ENCODE data around the gene OR2V2.
A peak's percentile ranks its signal among the peaks of the same experiment; 100 is the strongest.

Gene OR2V2

DNA sequence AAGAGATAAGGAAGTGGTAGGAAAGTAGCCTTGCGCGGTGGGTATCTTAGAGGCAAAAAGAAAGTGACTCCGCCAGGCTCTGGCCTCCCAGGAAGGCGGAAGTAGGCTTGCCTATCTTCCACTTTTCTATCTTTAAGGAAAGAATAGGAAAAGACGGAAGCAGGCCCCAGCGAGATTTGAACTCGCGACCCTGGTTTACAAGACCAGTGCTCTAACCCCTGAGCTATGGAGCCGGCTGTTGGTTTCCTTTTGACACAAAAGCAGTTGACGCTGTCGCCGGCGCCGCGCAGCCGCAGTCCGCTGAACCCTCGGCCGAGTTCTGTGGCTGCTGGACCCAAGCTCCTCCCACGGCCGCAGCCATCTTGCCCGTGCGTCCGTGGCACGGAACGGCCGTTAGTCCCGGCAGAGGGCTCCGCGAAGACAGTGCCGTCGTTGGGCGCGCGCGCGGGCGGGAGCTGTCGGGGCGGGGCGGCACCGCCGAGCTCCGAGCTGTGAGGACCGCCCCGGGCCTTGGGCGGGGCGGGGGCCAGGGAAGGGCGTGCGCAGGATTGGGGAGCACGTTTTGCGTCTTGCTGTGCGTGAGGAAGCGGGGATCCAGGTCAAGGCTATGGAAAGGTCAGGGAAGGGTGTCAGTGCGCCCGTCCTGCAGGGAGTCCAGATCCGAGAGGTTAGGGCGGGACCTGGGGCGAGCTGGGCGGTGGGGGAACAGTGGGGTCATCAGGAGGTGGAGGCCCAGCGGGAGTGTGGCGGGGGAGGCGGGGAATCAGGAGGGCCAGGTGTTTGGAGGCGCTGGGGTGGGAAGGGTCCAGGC is 44.3 kb downstream of the OR2V2 start:
- peak; percentile 97 for DNase-seq

GRCh38 chr5:181192337-181193046 is 45.1 kb downstream of the OR2V2 start:
- no peak for DNase-seq

GRCh38 chr5:181193656-181194055 is 46.3 kb downstream of the OR2V2 start:
- DNase-seq, result no peak

- DNase-seq, result no peak
Measured at GRCh38 chr5:181194489-181195248, 47.3 kb downstream of the OR2V2 start.

GRCh38 chr5:181195249-181195761 is 47.9 kb downstream of the OR2V2 start:
- DNase-seq, result no peak

GRCh38 chr5:181197326-181197951 is 50.1 kb downstream of the OR2V2 start:
- DNase-seq, result no peak

DNA sequence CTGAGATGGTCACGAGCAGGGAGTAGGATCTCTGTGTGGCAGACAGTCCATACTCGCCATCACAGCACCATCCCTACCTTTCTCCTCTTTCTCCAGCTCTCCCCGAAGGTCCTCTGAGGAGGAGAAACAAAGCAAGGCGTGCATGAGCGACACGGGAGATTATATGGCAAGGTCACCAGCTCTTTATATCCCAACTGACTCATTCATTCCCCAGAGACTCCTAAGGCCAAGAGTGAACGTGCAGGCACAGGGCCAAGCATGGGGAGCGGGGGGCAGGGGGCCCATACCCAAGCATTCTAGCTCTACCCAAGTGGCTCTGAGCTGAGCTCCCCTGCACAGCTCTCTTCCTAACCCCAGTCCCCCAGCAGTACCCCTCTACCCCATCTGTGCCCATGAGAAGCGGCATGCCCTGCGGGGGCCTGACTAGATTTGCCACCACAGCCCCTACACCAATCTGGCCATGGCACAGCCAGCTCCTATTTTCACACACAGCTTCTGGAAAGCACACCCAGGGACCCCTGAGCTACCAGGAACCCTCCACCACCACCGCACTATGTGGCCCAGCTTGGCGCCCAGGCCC is 50.8 kb downstream of the OR2V2 start:
- DNase-seq, result no peak

DNA sequence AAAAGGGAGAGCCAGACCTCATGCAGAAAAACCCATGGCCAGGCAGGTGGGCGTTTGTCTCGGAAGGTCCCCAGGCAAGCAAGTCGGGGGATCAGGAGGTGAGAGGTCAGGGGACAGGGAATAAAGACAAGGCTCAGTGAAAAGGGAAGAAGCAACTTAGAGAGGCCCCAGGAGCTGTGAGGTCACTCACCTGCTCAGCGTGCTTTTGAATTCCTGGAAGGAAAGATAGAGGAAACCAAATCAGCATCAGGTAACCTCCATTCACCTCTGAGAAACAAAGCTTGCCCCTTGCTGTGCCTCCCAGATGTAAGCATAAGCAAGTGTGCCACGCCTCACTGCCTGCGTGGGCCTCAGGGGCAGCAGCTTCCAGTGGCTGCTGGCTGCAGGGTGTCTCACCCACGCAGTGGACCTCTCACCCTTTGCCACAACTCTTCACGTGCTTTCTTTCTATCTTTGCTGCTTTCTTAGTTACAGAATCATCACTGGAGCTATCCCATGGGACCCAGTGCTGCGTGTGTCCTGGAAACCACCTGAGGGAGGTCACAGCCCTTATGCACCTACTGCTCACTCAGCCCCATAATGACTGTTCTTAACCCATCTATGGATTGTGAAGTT is 51.6 kb downstream of the OR2V2 start:
- DNase-seq, result no peak

DNA sequence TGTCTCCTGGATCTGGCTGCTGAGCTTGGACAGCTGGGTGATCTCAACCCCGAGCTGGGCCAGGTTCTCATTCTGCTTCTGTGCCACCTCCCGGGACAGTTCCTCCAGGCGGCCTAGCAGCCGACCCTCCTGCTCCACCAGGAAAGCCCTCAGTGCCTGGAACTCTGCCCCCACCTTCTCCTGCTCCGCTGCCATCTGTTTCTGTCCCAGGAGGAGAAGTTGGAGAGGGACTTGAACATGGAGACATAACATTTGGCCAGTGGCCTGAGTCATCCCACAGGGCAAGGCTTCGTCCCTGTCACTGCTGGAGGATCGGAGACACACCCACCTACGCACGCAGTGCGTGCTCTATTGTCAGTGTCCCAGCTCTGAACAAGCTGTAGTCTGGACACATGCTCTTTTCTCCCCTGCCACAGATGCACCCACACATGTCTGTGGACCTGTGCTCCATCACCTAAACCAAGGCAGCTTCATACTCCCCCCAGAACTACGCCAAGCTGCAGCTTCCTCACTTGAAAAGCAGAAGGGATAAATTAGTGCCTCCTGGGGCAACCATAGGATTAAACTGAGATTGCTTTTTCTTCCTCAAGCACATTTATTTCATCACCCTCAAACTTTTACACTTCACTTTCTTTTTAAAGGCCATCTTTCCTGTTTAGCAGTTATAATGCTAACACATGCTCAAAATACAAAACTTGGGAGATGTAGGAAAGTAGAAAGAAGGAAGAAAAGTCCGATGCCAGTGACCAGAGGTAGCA is 52.7 kb downstream of the OR2V2 start:
- no peak for DNase-seq

DNA sequence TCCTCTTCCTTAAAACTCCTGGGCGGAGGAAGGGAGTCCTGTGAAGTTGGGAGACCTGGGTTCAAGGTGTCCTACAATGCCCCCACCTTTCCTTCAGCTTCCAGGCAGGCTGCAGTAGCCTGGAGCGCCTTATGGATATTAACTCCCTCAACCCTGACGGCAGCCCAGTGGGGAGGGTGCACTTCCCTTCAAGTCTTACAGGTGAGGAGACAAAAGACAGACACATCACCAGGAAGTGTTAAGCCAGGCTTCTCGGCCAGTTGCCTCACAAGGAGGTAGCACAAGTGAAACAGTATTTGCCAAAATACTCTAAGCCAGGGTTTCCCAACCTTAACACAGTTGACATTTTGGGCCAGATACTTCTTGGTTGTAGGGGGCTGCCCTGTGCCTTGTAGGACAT is 53.4 kb downstream of the OR2V2 start:
- DNase-seq, result no peak

- DNase-seq, result no peak
Measured at GRCh38 chr5:181203093-181203711, 55.8 kb downstream of the OR2V2 start.

GRCh38 chr5:181203777-181204112 is 56.4 kb downstream of the OR2V2 start:
- no peak for DNase-seq

DNA sequence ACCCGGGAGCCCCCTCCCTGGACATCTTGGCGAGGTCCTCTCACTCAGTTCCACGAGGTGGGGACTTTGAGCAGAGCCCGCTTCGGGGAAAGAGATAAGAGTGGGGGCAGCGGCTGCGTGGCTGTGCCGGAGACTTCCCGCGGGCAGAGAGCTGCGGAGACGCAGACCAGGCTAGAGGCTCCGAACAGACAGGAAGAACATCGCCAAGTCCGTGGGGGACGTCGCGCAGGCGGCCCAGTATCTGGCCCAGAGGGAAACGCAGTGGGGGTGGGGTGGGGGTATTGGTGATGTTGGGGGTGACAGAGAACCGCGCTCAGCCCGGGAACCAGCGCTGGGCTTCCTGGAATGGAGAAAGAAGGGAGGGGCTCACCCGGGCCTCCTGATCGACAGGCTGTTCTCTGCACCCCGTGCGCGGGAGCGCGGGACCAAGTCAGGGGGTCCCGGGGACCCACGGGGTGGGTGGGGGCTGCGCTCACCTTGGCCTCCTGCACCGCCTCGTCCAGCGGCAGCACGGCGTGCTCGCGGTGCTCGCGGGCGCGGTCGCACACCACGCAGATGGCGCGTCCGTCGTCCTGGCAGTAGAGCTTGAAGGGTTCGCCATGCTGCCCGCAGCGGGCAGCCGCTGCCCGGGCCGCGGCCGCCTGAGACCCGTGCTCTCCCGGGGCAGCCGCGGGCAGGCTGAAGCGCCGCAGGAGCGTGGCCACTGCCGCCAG is 56.9 kb downstream of the OR2V2 start:
- DNase-seq, result no peak

DNA sequence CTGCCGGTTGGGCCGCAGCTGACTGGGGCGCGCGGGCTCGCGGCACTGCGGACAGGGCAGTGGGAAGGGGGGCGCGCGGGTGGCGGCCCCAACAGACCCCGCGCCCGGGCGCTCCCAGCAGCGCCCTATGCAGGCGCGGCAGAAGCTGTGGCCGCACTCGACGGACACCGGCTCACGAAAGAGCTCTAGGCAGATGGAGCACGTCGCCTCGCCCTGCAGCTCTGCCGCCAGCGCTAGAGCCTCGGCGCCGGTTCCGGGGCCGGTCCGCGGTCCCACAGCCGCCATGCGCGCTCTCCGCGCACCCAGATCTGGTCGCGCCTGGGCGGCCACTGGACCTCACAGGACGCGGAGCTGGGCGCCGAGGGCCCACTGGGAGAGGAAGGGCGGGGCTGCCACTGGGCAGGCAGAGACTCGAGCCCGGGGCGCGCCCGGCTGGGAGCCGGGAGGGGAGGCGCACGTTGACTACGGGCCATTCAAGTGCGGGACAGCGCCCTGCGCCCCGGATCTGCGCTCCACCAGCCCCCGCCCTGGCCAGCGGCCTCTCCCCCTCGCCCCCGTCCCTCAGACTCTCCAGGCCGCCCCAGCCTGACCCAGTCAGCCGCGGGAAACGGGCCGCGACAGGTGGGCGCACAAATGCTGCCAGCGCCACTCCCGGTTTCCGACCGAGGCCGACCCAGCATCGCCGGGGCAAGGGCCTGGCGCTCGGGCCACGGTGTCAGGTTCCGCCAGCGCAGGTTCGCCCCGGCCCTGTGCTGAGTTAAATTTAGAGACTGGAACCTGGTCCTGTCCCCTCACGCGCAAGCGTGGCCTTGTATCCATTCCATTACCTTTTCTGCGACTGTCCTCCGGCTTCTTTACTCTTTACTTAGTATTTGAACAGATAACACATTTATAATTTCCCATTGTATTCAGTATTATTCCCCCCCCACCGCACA is 57.7 kb downstream of the OR2V2 start, which contains the start of gene TRIM7:
TSS of gene TRIM7 (minus strand) at position 371 of the 935 bp plus-strand sequence. CDS start at position 285, 86 bp downstream.
- no peak for DNase-seq

DNA sequence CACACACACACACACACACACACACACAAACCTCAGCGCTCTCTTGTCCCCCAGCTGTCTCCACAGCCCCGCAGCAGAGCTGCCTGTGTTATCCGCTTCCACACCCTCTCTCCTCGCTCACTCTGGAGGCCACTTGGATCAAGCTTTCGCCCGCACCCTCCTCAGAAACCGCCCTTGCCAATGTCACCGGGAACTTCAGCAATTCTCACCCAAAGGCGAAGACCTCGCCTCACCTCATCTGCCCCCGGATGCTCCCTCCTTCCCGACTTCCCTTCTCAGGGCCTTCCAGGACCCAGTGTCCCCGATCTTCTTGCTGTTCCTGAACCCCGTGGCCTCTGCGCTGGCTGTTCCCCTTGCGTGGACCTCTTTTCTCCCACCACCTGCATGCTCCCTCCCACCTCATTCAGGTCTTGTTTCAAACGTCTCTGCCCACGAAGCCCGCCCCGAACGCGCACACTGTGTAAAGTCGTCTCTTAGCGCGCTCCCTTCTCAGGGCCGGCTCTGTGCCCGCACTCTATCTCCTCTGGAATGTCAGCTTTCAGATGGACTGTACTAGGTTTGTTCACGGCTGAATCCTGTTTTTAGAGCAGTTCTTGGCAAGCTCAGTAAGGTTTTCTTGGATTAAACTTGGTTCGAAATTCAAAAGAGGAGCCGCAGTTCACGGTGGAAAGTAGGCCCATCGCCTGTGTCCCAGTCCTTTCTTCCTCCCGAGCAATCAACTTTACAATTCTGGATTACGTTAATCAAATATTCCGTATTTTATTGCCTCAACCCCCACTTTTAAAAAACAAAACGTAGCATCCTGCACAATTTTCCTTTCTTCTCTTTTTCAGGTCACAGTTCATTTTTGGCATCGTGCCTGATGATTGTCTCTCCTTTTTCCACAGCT is 58.6 kb downstream of the OR2V2 start:
- DNase-seq, result no peak

- DNase-seq, result peak; percentile 79
Measured at GRCh38 chr5:181207214-181207959, 60.0 kb downstream of the OR2V2 start.

DNA sequence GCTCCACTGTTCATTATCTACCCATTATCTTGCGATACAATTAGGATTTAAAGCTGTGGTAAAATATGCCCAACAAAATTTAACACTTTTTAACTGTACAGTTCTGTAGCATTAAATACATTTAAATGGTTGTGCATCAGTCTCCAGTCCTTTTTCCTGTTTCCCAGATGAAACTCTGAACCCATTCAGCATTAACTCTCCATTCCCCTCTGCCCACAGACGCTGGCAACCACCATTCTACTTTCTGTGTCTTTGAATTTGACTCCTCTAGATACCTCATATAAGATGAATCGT is 60.5 kb downstream of the OR2V2 start:
- DNase-seq, result no peak

All from CD4-positive, alpha-beta T cell treated with Interleukin-15 for 1 hour (primary cell).